GM10266 (cell line): ENCODE measurements around the gene GALNT17.

Experiments used
- DNase-seq: peaks from one replicate; pipeline ENCODE4 v3.0.0; 2012; ENCODE audit errors: extremely low spot score
- TF ChIP-seq, protein P1 (sequence below): IDR thresholded peaks from 2 replicates; pipeline ENCODE4 v1.5.1; 2012; ENCODE audit warnings: mild to moderate bottlenecking, low read depth; ENCODE audit not compliant: control insufficient read depth, insufficient read depth; ENCODE audit errors: missing control alignments

The GALNT17 gene

DNA sequence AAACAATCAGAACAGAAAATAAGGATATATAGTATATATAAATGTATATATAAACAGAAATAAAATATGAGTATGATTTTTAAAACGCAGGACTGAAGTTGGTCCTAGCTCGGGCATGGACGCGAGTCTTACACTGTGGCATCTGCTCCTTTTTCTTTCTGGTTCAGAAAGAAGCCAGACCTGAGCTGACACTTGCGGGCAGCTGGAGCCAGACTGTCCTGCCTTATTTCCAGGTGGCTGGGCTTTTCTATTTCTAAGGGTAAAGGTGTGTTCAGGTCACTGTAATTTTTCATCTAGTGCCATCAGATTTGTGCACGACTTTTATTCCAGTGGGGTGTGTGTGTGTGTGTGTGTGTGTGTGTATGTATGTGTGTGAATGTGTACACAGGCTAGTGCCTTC is 166.4 kb downstream of the GALNT17 start:
- TF ChIP-seq, protein P1, sequence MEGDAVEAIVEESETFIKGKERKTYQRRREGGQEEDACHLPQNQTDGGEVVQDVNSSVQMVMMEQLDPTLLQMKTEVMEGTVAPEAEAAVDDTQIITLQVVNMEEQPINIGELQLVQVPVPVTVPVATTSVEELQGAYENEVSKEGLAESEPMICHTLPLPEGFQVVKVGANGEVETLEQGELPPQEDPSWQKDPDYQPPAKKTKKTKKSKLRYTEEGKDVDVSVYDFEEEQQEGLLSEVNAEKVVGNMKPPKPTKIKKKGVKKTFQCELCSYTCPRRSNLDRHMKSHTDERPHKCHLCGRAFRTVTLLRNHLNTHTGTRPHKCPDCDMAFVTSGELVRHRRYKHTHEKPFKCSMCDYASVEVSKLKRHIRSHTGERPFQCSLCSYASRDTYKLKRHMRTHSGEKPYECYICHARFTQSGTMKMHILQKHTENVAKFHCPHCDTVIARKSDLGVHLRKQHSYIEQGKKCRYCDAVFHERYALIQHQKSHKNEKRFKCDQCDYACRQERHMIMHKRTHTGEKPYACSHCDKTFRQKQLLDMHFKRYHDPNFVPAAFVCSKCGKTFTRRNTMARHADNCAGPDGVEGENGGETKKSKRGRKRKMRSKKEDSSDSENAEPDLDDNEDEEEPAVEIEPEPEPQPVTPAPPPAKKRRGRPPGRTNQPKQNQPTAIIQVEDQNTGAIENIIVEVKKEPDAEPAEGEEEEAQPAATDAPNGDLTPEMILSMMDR = no peak
- DNase-seq = no peak

DNA sequence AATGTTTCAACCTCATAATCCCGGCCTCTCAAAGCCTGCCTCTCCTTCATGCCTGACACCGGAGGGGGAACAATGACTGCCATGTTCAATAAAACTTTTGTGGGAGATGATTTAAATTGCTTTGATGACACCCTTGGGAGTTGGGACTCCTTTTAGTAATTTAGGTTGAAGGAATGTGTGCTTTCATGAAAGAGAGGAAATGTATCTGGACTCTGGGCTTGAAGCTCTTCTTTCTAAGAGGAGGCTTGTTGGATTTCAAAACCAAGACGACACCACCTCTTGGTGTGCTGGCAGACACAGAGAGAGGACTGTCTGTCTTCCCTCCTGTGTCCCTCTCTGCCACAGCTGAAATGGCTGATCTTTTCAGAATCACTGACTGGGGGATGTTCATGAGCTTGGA is 168.1 kb downstream of the GALNT17 start:
- no peak for DNase-seq
- TF ChIP-seq, protein P1 = no peak

DNA sequence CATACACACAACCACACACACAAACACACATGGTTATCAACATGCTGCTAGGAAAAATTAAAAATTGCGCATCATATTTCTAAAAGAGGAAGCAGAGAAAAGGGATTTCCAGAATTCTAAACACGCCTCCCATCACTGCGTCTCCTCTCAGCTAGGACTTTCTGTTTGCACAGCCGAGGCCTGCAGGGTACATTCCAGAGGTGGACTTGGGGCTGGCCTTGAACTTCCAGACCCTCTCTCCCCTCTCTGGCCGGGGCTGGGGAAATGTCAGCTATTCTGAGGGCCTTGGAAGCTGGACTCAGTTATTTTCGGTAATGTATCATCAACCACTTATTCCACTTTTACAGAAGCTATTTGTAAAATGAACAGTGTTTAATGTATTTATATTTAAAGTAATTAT is 168.7 kb downstream of the GALNT17 start:
- no peak for DNase-seq
- TF ChIP-seq, protein P1 = no peak

DNA sequence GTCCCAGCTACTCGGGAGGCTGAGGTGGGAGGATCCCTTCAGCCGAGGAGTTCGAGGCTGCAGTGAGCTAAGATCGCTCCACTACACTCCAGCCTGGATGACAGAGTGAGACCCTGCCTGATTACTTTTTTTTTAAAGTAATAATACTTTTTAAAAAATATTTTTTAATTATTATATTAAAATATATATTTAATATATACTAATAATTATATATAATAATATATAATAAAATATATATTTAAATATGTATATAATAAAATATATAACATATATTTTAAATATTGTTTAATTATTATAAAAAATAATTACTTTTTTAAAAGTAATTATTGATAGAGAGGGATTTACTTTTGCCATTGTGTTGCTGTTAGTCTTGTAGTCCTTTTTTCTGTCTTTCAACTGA is 169.2 kb downstream of the GALNT17 start:
- no peak for DNase-seq
- TF ChIP-seq, protein P1 = no peak

DNA sequence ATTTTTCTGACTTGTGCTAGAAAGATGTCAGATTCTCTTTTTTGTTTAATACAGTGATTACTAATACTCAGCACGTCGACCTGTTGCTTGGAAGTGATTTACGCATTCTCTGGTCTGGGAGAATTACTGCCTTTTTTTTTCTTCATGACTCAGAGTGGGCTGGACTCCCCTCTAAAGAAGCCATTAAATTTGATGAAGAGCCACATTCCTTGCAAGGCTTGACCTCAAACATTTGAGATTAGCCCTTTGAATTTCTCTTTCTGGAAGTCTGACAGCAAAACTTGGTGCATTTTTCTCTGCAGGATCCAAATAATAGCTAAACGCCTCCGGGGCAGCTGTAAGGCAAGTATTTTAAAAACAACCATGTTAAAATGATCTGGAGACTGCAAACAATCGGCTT is 171.6 kb downstream of the GALNT17 start:
- TF ChIP-seq, protein P1 = no peak
- DNase-seq = no peak

DNA sequence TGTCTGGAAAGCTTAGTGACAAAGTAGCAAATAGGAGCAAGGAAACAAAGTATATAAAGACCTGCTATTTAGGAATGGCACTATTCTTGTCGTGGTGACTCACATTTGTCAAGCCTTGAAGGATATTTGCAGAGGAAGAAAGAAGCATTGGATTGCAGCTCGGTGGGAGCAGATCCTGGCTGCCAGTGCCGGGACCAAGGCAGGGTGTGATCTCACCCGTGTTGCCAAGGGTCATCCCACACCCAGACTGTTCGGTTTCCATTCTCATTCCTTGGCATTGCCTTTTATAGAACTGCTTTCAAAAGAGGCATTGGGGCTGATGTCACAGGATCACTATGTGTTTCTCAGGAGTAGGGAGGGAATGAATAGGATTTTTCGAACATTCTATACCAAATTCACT is 176.2 kb downstream of the GALNT17 start:
- TF ChIP-seq, protein P1 = no peak
- DNase-seq = no peak

DNA sequence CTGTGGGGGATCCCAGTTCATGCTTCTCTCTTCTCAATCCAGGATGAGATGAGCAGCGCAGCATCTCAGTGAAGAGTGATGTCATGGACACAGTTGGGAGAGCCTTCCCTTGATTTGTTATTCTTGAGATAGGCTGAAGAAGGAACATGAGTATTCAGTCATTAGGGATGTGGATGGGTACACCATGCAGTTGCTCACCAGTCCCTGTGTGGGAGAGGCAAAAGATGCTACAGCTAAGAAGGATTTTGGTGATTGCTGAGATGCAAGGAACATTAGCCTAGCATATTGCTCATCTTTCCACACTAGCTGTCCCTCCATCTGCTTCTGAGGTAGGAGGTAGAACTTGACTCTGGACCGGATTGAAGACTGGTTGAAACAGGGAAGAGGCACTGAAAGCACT is 179.6 kb downstream of the GALNT17 start:
- no peak for DNase-seq

More for the DNA sequence above, 179.6 kb downstream of the GALNT17 start:
- TF ChIP-seq, protein P1 = no peak
